Activated T-cell treated with anti-CD3 and anti-CD28 coated beads for 4 hours (primary cell): ENCODE measurements around the gene B3GALT6.

Source experiments
- DNase-seq: peaks from one replicate; pipeline ENCODE4 v3.0.0-alpha.2; 2020

B3GALT6 gene

DNA sequence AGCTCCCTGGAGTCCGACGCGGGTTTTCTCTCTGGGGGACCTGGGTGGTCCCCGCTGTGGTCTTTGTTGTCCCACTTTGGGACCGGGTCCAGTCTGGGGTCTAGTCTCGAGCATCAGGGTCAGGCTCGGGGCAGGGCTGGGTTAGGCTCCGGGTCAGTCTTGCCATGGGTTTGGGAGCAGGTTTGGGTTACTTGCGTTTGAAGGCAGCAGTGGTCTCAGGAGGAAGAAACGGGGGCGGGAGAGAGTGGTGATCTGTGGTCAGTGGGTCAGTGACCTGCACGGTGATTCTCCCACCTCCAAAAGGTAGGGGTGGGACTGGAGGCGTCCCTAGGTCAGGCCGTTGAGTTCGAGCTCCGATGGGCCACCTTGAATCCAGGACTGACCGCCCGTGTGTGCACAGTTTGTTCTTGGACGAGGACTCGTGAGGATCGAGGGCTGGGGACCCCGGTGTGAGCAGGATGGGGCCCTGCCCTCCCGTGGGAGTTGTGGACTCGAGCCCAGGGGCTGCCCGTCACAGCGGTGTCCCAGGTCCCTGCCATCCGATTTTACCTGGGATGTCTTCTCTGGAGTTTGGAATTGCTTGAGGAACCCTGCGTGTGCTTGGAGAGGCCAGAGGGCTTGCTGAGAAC lies 2.3 kb downstream of the B3GALT6 start:
- no peak for DNase-seq

DNA sequence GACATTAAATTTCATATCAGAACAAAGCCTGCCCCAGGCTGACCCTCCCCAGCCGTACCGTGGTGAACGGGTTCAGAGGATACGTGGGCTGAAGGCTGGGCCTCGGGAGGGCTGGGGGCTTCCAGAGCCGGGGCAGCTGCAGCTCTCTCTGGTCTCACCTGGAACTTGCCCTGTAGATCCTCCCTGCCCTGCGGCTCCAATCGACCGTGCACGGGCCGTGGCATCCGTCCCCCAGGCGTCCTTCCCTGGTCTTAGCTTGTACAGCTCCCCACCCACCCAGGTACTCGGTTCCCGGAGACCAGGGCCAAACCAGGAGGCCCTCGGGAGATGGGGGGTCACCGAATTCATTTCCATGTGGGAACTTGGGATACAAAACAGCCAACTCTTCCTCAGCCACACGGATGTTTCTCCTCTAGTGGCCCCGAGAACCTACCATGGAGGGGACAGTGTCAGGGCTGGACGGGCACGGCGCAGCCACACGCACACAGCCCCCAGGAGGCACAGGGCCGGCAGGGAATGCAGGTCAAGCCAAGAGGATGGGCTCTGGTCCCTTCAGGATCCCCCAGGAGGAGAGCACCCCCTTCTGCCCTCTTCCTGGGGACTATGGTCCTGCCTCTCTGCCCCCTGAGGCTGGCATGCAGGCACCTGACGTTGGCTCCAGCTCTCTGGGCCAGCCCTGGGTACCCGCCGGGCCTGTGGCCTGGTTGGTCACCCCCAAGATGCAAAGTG lies 3.1 kb downstream of the B3GALT6 start:
- no peak for DNase-seq

DNA sequence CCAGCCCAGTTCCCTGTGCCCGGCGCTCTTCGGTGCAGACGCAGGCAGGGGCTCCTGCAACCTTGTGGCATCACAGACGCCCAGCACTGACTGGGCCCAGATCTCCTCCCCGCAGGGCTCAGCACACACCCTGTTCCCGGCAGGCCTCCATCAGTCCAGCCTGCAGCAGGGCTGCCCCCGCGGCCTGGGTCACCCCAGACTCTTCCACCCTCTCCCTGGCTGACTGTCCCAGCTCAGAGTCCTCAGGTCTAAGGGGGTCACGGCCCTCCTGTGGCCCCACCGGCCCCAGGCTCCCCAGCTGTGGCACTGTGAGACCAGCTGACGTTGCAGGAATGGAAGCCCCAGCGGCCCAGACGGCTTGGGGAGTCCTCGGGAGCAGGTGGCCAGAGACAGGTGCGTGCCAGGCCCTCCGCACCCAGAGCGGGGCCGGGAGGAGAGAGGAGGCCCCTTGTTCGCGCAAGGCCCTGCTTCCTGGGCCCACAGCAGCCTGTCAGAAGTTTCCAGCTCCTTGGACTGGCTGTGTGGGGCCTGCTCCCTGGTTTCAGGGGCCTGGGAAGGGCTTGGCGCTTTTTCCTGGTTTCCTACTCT lies 4.2 kb downstream of the B3GALT6 start:
- DNase-seq = no peak

DNA sequence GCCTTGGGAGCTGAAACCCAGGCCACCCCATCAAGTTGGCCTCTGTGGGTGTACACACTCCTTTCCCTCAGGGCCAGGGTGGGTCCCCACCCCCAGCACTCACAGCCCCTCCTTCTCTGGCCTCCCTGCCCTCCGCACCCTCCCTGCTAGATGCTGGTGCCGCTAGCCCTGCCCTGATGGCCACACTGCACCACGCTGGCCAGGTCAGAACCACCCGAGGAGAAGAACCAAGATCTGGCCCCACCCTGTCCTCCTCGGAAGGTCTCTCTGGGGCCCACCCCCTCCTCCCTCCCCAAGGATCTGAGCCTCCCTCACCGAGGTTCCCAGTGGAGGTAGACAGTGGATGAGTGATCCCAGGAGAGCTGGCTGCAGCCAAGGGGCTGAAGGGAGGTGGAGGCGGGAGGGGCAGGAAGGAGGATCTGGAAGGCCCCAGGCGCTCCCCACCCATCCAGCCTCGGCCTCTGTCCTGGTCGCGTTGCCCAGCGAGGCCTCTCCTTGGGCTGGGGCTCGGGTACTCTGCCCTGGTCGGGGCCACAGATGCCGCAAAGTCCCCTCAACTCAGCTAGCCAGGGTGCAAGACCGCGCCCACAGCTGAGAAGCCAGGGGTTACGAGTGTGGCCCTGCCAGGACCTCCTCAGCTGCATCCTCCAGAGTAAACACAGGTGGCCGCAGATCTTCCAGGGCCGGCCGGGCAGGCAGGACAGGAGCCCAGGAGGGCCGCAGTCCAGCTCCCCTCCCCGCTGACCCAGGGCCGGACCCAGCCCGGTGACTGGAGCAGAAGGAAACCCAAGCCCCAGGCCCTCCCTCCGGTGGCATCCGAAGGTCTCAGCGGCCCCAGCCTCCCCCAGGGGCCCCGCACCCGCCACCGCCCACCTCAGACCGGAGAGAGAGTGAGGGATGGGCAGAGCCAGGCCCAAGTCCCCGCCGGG lies 5.2 kb downstream of the B3GALT6 start:
- DNase-seq = no peak

DNA sequence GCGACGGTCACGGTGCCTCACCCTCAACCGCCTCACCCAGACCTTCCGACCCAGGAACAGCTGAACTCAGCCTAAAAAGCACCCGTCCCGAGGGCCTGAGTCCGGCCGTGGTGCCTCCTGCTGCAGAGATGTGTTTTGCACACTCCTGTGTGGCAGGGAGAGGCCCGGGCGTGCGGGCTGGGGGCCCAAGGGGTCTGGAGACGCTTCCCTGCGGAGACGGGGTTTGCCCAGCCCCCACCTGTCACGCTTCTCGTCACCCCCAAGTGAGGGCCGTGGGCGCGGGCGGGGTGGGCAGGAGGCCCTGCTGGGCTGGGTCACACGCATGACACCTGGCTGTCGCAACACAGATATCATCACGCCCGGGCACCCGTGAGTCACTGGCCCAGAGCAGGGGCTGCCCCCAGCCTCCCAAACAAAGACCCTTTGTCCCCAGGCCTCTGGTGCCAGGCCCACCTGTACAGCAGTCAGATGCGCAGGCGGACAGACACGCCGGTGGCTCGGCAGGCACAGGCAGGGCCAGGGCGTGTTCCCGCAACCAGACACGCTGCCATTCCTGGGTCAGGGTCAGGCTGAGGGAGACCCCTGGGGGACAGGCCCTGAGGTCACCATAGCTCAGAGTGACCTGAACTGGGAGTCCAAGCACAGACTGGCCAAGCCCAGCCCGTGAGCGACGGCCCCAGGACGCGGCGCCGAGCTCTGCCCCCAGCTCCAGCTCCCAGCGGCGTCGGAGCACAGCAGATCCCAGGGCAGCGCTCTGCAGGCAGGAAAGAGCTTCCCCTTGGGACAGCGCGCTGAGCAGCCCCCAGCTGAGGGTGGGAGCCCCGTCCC lies 6.1 kb downstream of the B3GALT6 start:
- no peak for DNase-seq

- no peak for DNase-seq
Measured at GRCh38 chr1:1238702-1239178, 6.7 kb downstream of the B3GALT6 start.

GRCh38 chr1:1239227-1239613 lies 7.2 kb downstream of the B3GALT6 start:
- DNase-seq = no peak

GRCh38 chr1:1239614-1240347 lies 7.7 kb downstream of the B3GALT6 start:
- DNase-seq = no peak

GRCh38 chr1:1240348-1240732 lies 8.3 kb downstream of the B3GALT6 start:
- DNase-seq = no peak

- no peak for DNase-seq
Measured at GRCh38 chr1:1240822-1241587, 9.0 kb downstream of the B3GALT6 start.

DNA sequence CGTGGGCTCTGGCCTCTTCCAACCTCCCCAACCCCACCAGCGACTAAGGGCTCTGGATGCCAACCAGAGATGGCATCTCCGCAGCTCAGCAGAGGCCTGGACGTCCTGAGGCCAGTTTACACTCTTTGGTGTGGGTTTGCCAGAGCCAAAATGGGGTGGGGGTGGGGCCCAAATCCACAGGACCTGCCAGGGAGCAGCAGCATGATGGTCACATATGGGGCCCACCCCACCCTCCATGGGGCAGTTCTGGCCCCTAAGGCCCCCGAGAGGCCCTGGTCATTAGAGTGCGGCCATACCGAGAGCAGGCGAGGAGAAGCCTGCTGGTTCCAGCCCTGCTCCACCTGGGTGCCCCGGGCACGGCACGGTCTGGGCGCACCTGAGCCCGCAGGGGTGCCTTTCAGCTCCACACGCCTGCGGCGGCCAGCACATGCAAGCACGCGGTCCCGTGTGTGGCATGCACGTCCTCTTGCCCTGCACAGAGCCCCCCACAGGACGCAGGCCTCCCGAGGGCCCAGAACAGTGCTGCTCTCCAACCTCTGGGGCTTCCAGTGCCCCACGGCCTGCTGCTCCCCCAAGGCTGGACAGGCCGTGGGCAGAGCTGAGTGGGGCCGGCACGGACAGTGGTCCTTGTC lies 9.7 kb downstream of the B3GALT6 start:
- no peak for DNase-seq

GRCh38 chr1:1242461-1243265 lies 10.6 kb downstream of the B3GALT6 start:
- DNase-seq = no peak

DNA sequence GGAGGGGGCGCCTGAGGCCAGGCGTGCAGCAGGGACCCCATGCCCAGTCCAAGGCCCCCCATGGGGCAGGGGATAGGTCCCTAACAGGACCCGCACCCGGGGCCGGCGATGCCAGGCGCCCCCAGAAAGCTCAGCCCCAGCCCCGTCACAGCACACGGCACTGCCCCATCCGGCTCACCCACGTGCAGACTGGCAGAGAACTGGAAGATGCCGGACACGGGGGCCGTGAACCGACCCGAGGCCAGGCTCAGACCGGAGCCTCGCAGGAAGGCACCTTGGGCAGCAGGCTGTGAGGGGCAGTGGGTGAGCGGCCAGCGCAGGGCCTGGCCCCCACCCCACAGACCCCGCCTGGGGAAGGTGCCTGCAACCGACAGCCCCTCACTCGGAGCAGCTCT lies 11.2 kb downstream of the B3GALT6 start:
- DNase-seq = no peak

DNA sequence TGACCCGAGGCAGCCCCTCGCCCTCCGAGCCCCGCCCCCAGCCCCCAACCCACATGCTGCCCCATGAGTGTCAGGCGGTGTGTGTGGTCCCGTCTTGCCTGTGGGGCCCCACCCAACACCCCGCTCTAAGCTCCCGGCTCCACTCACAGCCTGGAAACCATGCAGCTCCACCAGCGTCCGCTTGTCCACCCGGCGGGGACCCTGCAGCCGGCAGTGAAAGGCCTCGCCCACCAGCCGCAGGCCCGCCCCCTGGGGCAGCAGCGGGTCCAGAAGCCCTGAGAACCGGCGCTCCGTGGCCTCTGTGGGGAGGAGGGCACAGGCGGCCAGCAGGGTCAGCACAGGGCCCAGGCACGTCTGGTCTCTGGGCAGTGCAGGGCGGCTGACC lies 11.8 kb downstream of the B3GALT6 start:
- no peak for DNase-seq

GRCh38 chr1:1244192-1244811 lies 12.3 kb downstream of the B3GALT6 start:
- no peak for DNase-seq

DNA sequence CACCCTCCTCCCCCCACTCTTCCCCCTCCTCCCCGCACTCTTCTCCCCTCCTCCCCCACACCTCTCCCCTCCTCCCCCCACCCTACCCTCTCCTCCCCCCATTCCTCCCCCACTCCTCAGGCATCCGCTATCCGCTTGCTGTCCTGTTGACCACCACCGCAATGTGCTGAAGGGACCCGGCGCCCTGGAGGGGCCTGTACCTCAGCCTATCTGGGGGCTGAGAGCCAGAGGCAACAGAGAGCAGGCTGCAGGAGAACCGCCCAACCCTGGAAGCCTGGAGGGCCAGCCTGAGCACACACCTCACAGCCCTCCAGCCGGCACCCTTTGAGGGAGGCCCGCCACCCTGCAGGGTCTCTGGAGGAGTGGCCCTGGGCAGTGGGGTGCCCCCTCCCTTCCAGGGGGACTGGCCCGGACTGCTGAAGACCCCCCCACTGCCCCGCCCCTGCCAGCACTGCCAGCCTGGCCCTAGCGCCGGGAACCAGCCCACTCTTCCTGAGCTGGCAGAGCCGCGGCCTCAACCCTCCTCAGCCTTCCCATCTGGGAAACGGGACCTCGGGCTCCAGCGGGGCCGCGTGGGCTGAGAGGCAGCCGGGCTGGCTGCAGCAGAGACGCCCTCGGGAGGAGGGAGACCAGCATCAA lies 13.3 kb downstream of the B3GALT6 start:
- no peak for DNase-seq

GRCh38 chr1:1245817-1246576 lies 14.0 kb downstream of the B3GALT6 start:
- DNase-seq = no peak
